Common myeloid progenitor, CD34-positive (primary cell): ENCODE measurements around the gene RGS7.

Experiments
- CTCF ChIA-PET: fragments of 350-600 bp; sonication (Branson Sonifier 250); formaldehyde crosslinking; loops from one replicate; lab custom pipeline; 2021; ENCODE audit warnings: antibody characterized with exemption; lab: Charles Lee
- POLR2A ChIA-PET: fragments of 350-600 bp; sonication (Branson Sonifier 250); formaldehyde crosslinking; loops from one replicate; lab custom pipeline; 2021; ENCODE audit warnings: antibody characterized with exemption; lab: Charles Lee
- DNase-seq, 3 donors: peaks; one replicate each; pipeline versions ENCODE4 v3.0.0 to v3.0.0-alpha.2; 2013
- H3K27ac ChIP-seq, 2 experiments: 1 replicate in 1 of 2; 2 replicates in 1 of 2; pipeline ENCODE4 v1.7.0; 2013; ENCODE audit warnings: inconsistent platforms in 2 of 2, low read length in 2 of 2, mild to moderate bottlenecking in 2 of 2, low read depth in 1 of 2, moderate library complexity in 1 of 2; ENCODE audit not compliant: severe bottlenecking in 2 of 2, insufficient read depth in 1 of 2, poor library complexity in 1 of 2
- H3K27me3 ChIP-seq, 5 experiments: replicated peaks in 2 of 5; 1 replicate in 3 of 5; 2 replicates in 2 of 5; pipeline versions ENCODE4 v1.6.1 to v1.7.0; 2013; ENCODE audit warnings: low read length in 4 of 5, mild to moderate bottlenecking in 2 of 5, moderate library complexity in 2 of 5, inconsistent platforms in 1 of 5; ENCODE audit not compliant: insufficient read depth in 5 of 5, control insufficient read depth in 4 of 5
- H3K36me3 ChIP-seq, 4 experiments: 1 replicate in 2 of 4; 2 replicates in 2 of 4; pipeline versions ENCODE4 v1.6.1 to v1.7.0; 2013; ENCODE audit warnings: low read length in 3 of 4, control low read depth in 1 of 4, mild to moderate bottlenecking in 1 of 4; ENCODE audit not compliant: control insufficient read depth in 4 of 4, insufficient read depth in 4 of 4
- H3K4me1 ChIP-seq, 4 experiments: 1 replicate in 3 of 4; 2 replicates in 1 of 4; pipeline versions ENCODE4 v1.6.1 to v1.7.1; 2013; ENCODE audit warnings: low read length in 3 of 4, mild to moderate bottlenecking in 3 of 4, control low read depth in 1 of 4, inconsistent platforms in 1 of 4, moderate library complexity in 1 of 4; ENCODE audit not compliant: control insufficient read depth in 4 of 4, insufficient read depth in 4 of 4; ENCODE audit errors: control extremely low read depth in 1 of 4
- H3K4me3 ChIP-seq, 7 experiments: 1 replicate in 4 of 7; 2 replicates in 3 of 7; pipeline versions ENCODE4 v1.5.1 to v1.7.0; 2013; ENCODE audit warnings: mild to moderate bottlenecking in 7 of 7, low read length in 6 of 7, moderate library complexity in 6 of 7, inconsistent platforms in 2 of 7, low read depth in 2 of 7, control low read depth in 1 of 7; ENCODE audit not compliant: insufficient read depth in 4 of 7, control insufficient read depth in 1 of 7; ENCODE audit errors: extremely low read depth in 1 of 7
- H3K9me3 ChIP-seq, 5 experiments: 1 replicate in 4 of 5; 2 replicates in 1 of 5; pipeline versions ENCODE4 v1.6.1 to v1.7.1; 2013; ENCODE audit warnings: low read length in 4 of 5, mild to moderate bottlenecking in 2 of 5, inconsistent platforms in 1 of 5, low read depth in 1 of 5, moderate library complexity in 1 of 5; ENCODE audit not compliant: control insufficient read depth in 4 of 5, insufficient read depth in 2 of 5; ENCODE audit errors: control extremely low read depth in 1 of 5
- WGBS: methylation state at CpG from one replicate; pipeline ENCODE4 v1.1.5; 2013; ENCODE audit not compliant: insufficient coverage; 5-methylcytosine and 5-hydroxymethylcytosine counted together

RGS7 gene

DNA sequence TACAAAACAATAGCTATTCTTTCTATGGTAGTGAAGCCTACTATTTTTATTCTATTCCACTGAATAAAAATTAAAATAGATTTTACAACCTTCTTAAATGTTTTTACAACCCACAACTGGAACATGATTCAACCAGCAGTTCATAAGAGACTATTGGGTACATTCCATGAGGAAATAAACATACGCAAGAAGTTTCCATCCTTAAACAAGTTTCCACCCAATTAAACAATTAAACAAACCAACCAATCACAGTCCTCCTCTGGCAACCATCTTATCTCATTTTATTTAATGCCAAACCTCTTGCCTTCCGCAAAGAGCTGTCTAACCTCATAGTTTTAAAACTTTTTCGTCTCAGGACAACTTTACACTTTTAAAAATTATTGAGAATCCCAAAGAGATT lies 239.0 kb downstream of the RGS7 start:
- DNase-seq, result no peak
- no peak overlapping the region for H3K4me3 ChIP-seq
- no peaks in the 10 kb centered on the region for H3K27me3 ChIP-seq
- 100% methylated on average over 2 of the region's 3 CpGs for WGBS
- H3K36me3 ChIP-seq, result no peaks in the 10 kb centered on the region
- POLR2A ChIA-PET, result no interaction called here
- no peaks in the 10 kb centered on the region for H3K9me3 ChIP-seq
- no peak overlapping the region for H3K27ac ChIP-seq
- H3K4me1 ChIP-seq, result no peaks in the 10 kb centered on the region
- CTCF ChIA-PET, result no interaction called here

DNA sequence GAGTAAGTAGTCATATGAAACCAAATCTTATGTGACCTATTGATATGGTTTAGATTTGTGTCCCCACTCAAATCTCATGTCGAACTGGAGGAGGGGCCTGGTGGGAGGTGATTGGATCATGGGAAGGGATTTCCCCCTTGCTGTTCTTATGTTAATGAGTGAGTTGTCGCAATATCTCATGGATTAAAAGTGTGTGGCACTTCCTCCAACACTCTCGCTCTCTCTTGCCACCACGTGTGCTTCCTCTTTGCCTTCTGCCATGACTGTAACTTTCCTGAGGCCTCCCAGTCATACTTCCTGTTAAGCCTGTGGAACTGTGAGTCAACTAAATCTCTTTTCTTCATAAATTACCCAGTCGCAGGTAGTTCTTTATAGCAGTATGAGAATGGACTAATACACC lies 241.2 kb downstream of the RGS7 start:
- no peaks in the 10 kb centered on the region for H3K36me3 ChIP-seq
- DNase-seq, result no peak
- no peaks in the 10 kb centered on the region for H3K9me3 ChIP-seq
- H3K4me1 ChIP-seq, result no peaks in the 10 kb centered on the region
- no peaks in the 10 kb centered on the region for H3K27me3 ChIP-seq
- ChIA-PET POLR2A (no interaction called here), CTCF (no interaction called here)
- no peak overlapping the region for H3K4me3 ChIP-seq
- WGBS, result 25% methylated on average over 2 of the region's 5 CpGs
- H3K27ac ChIP-seq, result no peak overlapping the region

GRCh38 chr1:241114699-241115233 lies 242.2 kb downstream of the RGS7 start:
- H3K9me3 ChIP-seq, result no peaks in the 10 kb centered on the region
- no peak for DNase-seq
- ChIA-PET CTCF (no interaction called here), POLR2A (no interaction called here)
- no peaks in the 10 kb centered on the region for H3K27me3 ChIP-seq
- no peaks in the 10 kb centered on the region for H3K4me1 ChIP-seq
- H3K4me3 ChIP-seq, result no peak overlapping the region
- no CpG with 5 or more reads among the region's 1 CpG for WGBS
- H3K36me3 ChIP-seq, result no peaks in the 10 kb centered on the region
- H3K27ac ChIP-seq, result no peak overlapping the region

- no peak overlapping the region for H3K4me3 ChIP-seq
- POLR2A ChIA-PET, result no interaction called here
- CTCF ChIA-PET, result no interaction called here
- no peaks in the 10 kb centered on the region for H3K9me3 ChIP-seq
- no peaks in the 10 kb centered on the region for H3K36me3 ChIP-seq
- no peaks in the 10 kb centered on the region for H3K27me3 ChIP-seq
- no peak overlapping the region for H3K27ac ChIP-seq
- DNase-seq, result no peak
- H3K4me1 ChIP-seq, result no peaks in the 10 kb centered on the region
- WGBS, result 90% methylated on average over 2 of the region's 5 CpGs
These were observed 243.4 kb downstream of the RGS7 start for GRCh38 chr1:241113557-241113956.

GRCh38 chr1:241109039-241109438 lies 248.0 kb downstream of the RGS7 start:
- no peaks in the 10 kb centered on the region for H3K4me1 ChIP-seq
- no peak overlapping the region for H3K27ac ChIP-seq
- DNase-seq, result no peak
- 91% methylated on average over 5 of the region's 7 CpGs for WGBS
- H3K4me3 ChIP-seq, result no peak overlapping the region
- CTCF ChIA-PET, result no interaction called here
- POLR2A ChIA-PET, result no interaction called here
- no peaks in the 10 kb centered on the region for H3K27me3 ChIP-seq
- no peaks in the 10 kb centered on the region for H3K36me3 ChIP-seq
- no peaks in the 10 kb centered on the region for H3K9me3 ChIP-seq

GRCh38 chr1:241105147-241105546 lies 251.9 kb downstream of the RGS7 start:
- ChIA-PET POLR2A (no interaction called here), CTCF (no interaction called here)
- H3K4me3 ChIP-seq, result no peak overlapping the region
- 100% methylated on average over 3 of the region's 3 CpGs for WGBS
- DNase-seq, result no peak
- no peak overlapping the region for H3K27ac ChIP-seq
- no peaks in the 10 kb centered on the region for H3K36me3 ChIP-seq
- H3K9me3 ChIP-seq, result no peaks in the 10 kb centered on the region
- no peaks in the 10 kb centered on the region for H3K4me1 ChIP-seq
- H3K27me3 ChIP-seq, result no peaks in the 10 kb centered on the region

GRCh38 chr1:241102664-241103063 lies 254.3 kb downstream of the RGS7 start:
- Histone ChIP-seq H3K4me3 (no peak overlapping the region), H3K27me3 (no peaks in the 10 kb centered on the region), H3K4me1 (no peaks in the 10 kb centered on the region), H3K36me3 (no peaks in the 10 kb centered on the region), H3K9me3 (no peaks in the 10 kb centered on the region), H3K27ac (no peak overlapping the region)
- no CpG with 5 or more reads among the region's 1 CpG for WGBS
- DNase-seq, result no peak
- ChIA-PET CTCF (no interaction called here), POLR2A (no interaction called here)
